ENCODE results near the gene MEMO1.

DNA sequence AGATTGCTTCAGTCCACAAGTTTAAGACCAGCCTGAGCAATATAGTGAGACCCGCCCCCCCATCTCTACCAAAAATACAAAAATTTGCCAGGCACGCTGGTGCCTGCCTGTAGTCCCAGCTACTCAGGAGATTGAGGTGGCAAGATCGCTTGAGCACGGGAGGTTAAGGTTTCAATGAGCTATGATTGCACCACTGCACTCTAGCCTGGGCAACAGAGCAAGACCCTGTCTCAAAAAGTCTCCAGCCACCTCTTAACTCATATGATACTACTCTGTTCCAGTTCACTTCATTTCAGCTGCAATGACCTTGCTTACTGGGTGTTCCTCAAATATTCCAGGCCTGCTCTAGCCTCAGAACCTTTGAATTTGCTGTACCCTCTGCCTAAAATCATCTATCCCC, 11.4 kb downstream of the MEMO1 start:
- TF ChIP-seq, protein P1, sequence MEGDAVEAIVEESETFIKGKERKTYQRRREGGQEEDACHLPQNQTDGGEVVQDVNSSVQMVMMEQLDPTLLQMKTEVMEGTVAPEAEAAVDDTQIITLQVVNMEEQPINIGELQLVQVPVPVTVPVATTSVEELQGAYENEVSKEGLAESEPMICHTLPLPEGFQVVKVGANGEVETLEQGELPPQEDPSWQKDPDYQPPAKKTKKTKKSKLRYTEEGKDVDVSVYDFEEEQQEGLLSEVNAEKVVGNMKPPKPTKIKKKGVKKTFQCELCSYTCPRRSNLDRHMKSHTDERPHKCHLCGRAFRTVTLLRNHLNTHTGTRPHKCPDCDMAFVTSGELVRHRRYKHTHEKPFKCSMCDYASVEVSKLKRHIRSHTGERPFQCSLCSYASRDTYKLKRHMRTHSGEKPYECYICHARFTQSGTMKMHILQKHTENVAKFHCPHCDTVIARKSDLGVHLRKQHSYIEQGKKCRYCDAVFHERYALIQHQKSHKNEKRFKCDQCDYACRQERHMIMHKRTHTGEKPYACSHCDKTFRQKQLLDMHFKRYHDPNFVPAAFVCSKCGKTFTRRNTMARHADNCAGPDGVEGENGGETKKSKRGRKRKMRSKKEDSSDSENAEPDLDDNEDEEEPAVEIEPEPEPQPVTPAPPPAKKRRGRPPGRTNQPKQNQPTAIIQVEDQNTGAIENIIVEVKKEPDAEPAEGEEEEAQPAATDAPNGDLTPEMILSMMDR (IDR thresholded peaks at IDR 0.05; ENCODE audit: extremely low read depth in 1 of 2, insufficient read depth in 1 of 2, low read depth in 1 of 2, low read length in 2 of 2) = no peak
- TF ChIP-seq POLR2A (IDR thresholded peaks at IDR 0.05; ENCODE audit: low read depth, low read length) (no peak), POLR2AphosphoS5 (IDR thresholded peaks at IDR 0.05; ENCODE audit: insufficient read depth, low read depth, low read length) (no peak), EZH2 (IDR thresholded peaks at IDR 0.05; ENCODE audit: borderline replicate concordance, low read depth, low read length, severe bottlenecking) (no peak)
- TF ChIP-seq, protein P2, sequence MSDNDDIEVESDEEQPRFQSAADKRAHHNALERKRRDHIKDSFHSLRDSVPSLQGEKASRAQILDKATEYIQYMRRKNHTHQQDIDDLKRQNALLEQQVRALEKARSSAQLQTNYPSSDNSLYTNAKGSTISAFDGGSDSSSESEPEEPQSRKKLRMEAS (IDR thresholded peaks at IDR 0.05; ENCODE audit: insufficient read depth, insufficient read length) = no peak

All from endothelial cell of umbilical vein (primary cell).